Right lobe of liver (tissue), 6 donors: ENCODE measurements around the gene MSL2. TPM values are rescaled to one million over a fixed set of nuclear protein-coding genes. Genes with fewer than 3 reads are reported as not detected.
"Not testable (repeated sequence)": the region's sequence is repeated elsewhere in the genome, so short reads cannot be mapped to it uniquely, and the experiment has no call there.

ENCODE experiments used
- ATAC-seq, 4 donors: fragments of 200-7000 bp; cut with Tn5 transposase; one replicate each; pipeline ENCODE4 v1.9.1; 2020; ENCODE audit warnings: mild to moderate bottlenecking in 4 of 4, moderate library complexity in 4 of 4
- DNase-seq, 3 donors: peaks; one replicate each; pipeline ENCODE4 v3.0.0-alpha.2; 2020
- H3K27ac ChIP-seq, 3 donors: fragments of 200-600 bp; one replicate each; pipeline ENCODE4 v1.8.0; 2022
- H3K27me3 ChIP-seq, 2 donors: fragments of 200-600 bp; one replicate each; pipeline ENCODE4 v1.8.0; 2022
- H3K36me3 ChIP-seq, 4 donors: fragments of 200-600 bp; sonication (generic) in 1 of 4; one replicate each; pipeline versions ENCODE4 v1.5.1 to v1.8.0; 2017 to 2022; ENCODE audit warnings: control low read depth in 1 of 4
- H3K4me1 ChIP-seq, 4 donors: fragments of 200-600 bp; sonication (generic) in 1 of 4; one replicate each; pipeline versions ENCODE4 v1.5.1 to v1.8.0; 2017 to 2022; ENCODE audit warnings: control low read depth in 1 of 4
- H3K4me3 ChIP-seq, 3 donors: fragments of 200-600 bp; one replicate each; pipeline ENCODE4 v1.8.0; 2022
- H3K9me3 ChIP-seq, 4 donors: fragments of 200-600 bp; sonication (generic) in 1 of 4; one replicate each; pipeline versions ENCODE4 v1.5.1 to v1.8.0; 2017 to 2022; ENCODE audit warnings: control low read depth in 1 of 4
- POLR2A ChIP-seq: fragments of 450-650 bp; IDR thresholded peaks from one replicate; pipeline ENCODE4 v1.6.1; 2017; ENCODE audit warnings: antibody characterized with exemption, mild to moderate bottlenecking
- WGBS: methylation state at CpG from one replicate; pipeline ENCODE4 v1.1.6; 2018; ENCODE audit warnings: low coverage, low lambda C conversion rate; ENCODE audit not compliant: insufficient coverage; ENCODE audit errors: missing lambda C conversion rate; 5-methylcytosine and 5-hydroxymethylcytosine counted together
- intact Hi-C, 2 donors: fragments of 100-400 bp; cut with DNase I; formaldehyde crosslinking; loops; one replicate each; pipeline versions ENCODE4 v1.11.2 to v1.14.1; 2022
- total RNA-seq, 6 experiments: library from RNA; depleted of rRNA in 2 of 6; stranded (reverse); fragments of >200 nt in 2 of 6; fragmentation: NEBNext Ultra II Directional in 3 of 6; extraction: Animal tissue kit (Norgen Biotek cat#: 25700) in 3 of 6; gene quantifications; one replicate each; pipeline versions ENCODE4 v1.1.0 to v1.2.4, GENCODE V29; 2016 to 2023
- TF ChIP-seq, protein P1 (sequence below), 4 donors: fragments of 200-600 bp in 3 of 4; fragments of 450-650 bp in 1 of 4; IDR thresholded peaks; one replicate each; pipeline versions ENCODE4 v1.5.1 to v1.8.0; 2016 to 2022; ENCODE audit warnings: antibody characterized with exemption in 4 of 4, mild to moderate bottlenecking in 2 of 4
- donor health status: DM: no; HTN: yes; CAD: no.
- donor health status: DM: no; HTN: no; CAD: no.
- donor health status: DM: no; HTN: no; CAD: no.
- donor health status: DM: no; HTN: yes; CAD: no.
- donor health status: DM: no; HTN: yes; CAD: no.

The MSL2 gene
- total RNA-seq, 6 experiments from 2014 or later: 9.1 to 18.4 (median 13.1) TPM

DNA sequence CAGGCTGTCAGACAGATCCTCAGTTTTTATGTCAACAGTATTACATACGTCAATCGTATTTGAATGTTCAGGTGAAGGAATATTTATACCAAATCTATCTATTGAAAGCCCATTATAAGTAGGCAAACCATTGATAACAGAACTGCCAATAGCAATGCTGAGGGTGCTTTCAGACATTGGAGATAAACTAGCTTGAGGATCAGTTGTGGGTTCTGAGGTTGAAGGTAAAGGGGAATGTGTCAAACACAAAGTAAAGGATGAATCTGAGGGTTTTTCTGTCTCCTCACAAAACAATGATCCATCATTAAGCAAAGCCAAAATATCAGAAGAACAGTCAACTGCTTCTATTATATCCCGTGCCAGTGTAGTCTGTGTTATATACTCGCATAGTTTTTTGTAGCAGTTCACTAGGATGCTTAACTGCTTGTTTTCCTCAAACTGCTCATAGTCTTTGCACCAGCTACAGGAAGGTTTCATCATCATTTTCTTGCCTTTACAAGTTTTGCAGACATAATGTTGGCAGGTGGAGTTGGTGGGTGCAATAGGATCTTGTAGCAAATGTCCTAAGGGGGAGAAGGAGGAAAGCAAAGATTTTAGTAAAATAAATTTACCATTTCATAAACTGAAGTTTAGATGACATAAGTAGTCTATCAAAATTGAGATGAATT is 43.8 kb downstream of the MSL2 start:
- Histone ChIP-seq H3K36me3 (peaks cover 0 to 12% (median 4%) of the 10 kb centered on the region in 4 donors), H3K4me1 (peaks cover 0 to 12% (median 3%) of the 10 kb centered on the region in 4 donors), H3K27me3 (no peaks in the 10 kb centered on the region), H3K4me3 (no peak overlapping the region), H3K27ac (no peak overlapping the region), H3K9me3 (no peaks in the 10 kb centered on the region)
- TF ChIP-seq POLR2A: no peak
- TF ChIP-seq, protein P1, sequence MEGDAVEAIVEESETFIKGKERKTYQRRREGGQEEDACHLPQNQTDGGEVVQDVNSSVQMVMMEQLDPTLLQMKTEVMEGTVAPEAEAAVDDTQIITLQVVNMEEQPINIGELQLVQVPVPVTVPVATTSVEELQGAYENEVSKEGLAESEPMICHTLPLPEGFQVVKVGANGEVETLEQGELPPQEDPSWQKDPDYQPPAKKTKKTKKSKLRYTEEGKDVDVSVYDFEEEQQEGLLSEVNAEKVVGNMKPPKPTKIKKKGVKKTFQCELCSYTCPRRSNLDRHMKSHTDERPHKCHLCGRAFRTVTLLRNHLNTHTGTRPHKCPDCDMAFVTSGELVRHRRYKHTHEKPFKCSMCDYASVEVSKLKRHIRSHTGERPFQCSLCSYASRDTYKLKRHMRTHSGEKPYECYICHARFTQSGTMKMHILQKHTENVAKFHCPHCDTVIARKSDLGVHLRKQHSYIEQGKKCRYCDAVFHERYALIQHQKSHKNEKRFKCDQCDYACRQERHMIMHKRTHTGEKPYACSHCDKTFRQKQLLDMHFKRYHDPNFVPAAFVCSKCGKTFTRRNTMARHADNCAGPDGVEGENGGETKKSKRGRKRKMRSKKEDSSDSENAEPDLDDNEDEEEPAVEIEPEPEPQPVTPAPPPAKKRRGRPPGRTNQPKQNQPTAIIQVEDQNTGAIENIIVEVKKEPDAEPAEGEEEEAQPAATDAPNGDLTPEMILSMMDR (IDR thresholded peaks at IDR 0.05): no peak
- WGBS: 64% methylated on average over 4 of the region's 4 CpGs
- intact Hi-C loops: no loop called here
- ATAC-seq (no peak), DNase-seq (no peak)

DNA sequence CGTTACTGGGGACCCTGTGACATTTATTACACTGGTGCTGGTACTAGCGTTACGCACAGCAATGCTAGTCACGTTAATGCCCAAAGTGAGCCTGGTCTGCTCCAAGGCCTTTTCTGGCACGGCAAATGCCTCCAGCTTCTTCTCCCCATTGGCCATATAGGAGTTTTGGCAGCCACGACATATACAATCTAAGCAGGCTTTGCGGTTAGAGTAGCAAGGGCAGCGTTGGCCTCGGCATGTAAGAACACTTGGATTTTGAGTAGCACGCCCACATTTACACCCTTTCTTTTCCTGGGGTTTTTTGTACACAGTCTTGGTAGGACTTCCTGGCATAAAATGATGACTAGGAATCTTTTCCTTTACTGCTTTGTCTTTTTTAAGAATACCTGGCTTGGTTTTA is 44.9 kb downstream of the MSL2 start:
- TF ChIP-seq POLR2A: no peak
- TF ChIP-seq, protein P1 (IDR thresholded peaks at IDR 0.05): no peak
- WGBS: 91% methylated on average over 10 of the region's 10 CpGs
- Histone ChIP-seq H3K36me3 (peaks cover 0 to 12% (median 4%) of the 10 kb centered on the region in 4 donors), H3K4me1 (peaks cover 0 to 12% (median 3%) of the 10 kb centered on the region in 4 donors), H3K27ac (no peak overlapping the region), H3K4me3 (no peak overlapping the region), H3K27me3 (no peaks in the 10 kb centered on the region), H3K9me3 (no peaks in the 10 kb centered on the region)
- no peak for ATAC-seq
- intact Hi-C loops: no loop called here
- no peak for DNase-seq

DNA sequence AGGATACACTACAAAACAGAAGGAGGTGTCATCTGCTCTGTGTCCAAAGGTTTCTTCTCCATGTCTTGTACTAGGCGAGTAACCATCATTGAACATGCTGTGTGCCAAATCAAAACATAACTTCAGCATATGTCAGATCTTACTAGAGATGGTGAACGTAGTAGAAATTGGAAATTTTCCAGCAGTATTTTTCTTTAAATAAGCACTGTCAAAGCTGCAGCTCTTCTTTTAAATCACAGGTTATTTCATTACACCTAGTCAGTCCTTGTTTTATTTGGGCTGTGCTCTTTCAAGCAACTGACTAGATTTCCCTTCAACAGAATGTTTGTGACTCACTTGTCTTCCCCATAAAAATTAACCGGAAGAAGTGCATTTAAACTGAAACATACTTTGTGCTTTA is 46.5 kb downstream of the MSL2 start:
- Histone ChIP-seq H3K4me1 (peaks cover 0 to 9% (median 3%) of the 10 kb centered on the region in 4 donors), H3K9me3 (no peaks in the 10 kb centered on the region), H3K27ac (no peak overlapping the region), H3K4me3 (no peak overlapping the region), H3K36me3 (peaks cover 0 to 12% (median 4%) of the 10 kb centered on the region in 4 donors), H3K27me3 (no peaks in the 10 kb centered on the region)
- DNase-seq (no peak), ATAC-seq (no peak)
- 69% methylated on average over 3 of the region's 3 CpGs for WGBS
- intact Hi-C loops: no loop called here
- TF ChIP-seq, protein P1 (IDR thresholded peaks at IDR 0.05): no peak
- no peak for TF ChIP-seq POLR2A

DNA sequence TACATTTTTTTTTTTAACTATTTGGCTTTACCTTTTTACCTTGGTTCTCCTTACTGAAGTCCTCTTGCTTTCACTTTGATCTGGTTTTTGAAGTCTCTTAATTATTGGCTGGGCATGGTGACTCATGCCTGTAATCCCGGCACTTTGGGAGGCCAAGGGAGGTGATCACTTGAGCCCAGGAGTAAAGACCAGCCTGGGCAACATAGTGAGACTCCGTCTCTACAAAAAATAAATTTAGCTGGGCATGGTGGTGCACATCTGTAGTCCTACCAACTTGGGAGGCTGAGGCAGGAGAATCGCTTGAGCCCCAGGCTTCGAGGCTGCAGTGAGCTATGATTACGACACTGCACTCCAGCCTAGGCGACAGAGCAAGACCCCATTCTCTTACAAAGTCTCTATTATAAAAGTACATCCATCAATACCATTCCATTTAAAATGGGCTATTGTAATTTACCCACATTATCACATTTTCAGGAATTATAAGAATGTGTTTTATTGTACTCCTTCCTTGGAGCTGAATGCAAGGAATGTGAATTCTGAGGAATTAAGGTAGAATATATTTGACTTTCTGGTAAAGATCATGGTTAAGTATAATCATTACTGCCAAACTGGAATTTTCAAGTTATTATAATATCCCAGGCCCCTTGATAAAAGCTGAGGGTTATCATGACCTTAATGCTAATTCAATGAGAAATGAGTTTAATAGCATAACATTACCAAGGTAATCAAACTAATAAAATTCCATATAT is 49.0 kb downstream of the MSL2 start:
- no peak for TF ChIP-seq POLR2A
- TF ChIP-seq, protein P1 (IDR thresholded peaks at IDR 0.05): no peak
- Histone ChIP-seq H3K4me3 (no peak overlapping the region), H3K27me3 (no peaks in the 10 kb centered on the region), H3K9me3 (no peaks in the 10 kb centered on the region), H3K36me3 (peaks cover 0 to 8% (median 4%) of the 10 kb centered on the region in 4 donors), H3K27ac (no peak overlapping the region), H3K4me1 (peaks cover 0 to 2% (median 0%) of the 10 kb centered on the region in 4 donors)
- DNase-seq (no peak), ATAC-seq (peak in 1 of 4 donors; percentile 23)
- intact Hi-C loops: no loop called here
- WGBS: 85% methylated on average over 4 of the region's 6 CpGs

DNA sequence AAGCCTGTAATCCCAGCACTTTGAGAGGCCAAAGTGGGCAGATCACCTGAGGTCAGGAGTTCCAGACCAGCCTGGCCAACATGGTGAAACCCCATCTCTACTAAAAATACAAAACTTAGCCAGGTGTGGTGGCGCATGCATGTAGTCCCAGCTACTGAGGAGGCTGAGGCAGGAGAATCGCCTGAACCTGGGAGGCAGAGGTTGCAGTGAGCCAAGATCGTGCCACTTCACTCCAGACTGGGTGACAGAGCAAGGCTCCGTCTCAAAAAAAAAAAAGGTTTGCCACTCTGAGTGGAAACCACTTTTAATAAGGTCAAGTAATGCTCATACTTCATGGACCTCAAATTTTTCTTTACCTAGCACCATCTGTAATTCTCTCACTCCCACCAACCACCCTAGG is 51.7 kb downstream of the MSL2 start:
- H3K4me3 ChIP-seq, intact Hi-C loops, H3K9me3 ChIP-seq, DNase-seq, H3K36me3 ChIP-seq, H3K27me3 ChIP-seq, ATAC-seq, H3K4me1 ChIP-seq, H3K27ac ChIP-seq: not testable (repeated sequence)
- 95% methylated on average over 2 of the region's 4 CpGs for WGBS
